HG03521 (cell line): Measurements from ENCODE around the gene NLRP7.
"Not testable (repeated sequence)": the region's sequence is repeated elsewhere in the genome, so short reads cannot be mapped to it uniquely, and the experiment has no call there.

Source experiments
- ATAC-seq: cut with Tn5 transposase; IDR thresholded peaks from one replicate; pipeline ENCODE4 v1.9.1; 2021; ENCODE audit warnings: mild to moderate bottlenecking, moderate library complexity; ENCODE audit not compliant: unreplicated experiment

Gene NLRP7

DNA sequence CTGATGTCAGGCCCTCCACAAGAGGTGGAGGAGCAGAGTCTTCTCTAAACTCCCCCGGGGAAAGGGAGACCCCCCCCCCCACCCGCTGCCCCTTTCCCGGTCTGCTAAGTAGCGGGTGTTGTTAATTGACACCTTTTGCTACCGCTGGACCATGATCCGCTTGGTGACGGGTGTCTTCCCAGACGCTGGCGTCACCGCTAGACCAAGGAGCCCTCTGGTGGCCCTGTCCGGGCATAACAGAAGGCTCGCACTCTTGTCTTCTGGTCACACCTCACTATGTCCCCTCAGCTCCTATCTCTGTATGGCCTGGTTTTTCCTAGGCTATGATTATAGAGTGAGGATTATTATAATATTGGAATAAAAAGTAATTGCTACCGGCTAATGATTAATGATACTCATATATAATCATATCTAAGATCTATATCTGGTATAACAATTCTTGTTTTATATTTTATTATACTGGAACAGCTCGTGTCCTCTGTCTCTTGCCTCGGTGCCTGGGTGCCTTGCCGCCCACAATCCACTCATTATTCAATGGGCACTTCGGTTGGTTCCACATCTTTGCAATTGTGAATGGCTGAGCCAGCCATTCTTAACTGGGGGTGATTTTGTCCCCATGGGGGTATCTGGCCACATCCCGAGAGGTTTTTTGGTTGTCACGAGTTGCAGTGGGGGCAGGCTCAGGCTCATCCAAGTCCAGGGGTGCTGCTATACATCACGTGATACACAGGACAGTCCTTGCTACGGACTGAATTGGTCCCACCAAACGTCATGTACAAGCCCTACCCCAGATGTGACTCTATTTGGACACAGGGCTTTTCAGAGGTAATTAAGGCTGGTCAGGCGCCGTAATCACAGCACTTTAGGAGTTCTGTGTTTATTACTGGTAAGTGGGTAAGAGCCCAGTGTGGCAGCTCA is 27.4 kb downstream of the NLRP7 start:
- not testable (repeated sequence) for ATAC-seq

DNA sequence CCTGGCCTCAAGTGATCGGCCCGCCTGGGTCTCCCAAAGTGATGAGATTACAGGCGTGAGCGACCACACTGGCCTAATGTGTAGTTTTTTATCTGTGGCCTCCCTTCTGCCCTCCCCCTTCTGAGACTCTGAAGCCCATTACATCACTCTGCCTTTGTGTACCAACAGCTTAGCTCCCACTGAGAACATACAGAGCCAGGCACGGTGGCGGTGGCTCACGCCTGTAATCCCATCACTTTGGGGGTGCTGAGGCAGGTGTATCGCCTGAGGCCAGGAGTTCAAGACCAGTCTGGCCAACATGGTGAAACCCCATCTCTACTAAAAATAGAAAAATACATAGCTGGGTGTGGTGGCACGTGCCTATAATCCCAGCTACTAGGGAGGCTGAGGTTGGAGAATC is 28.8 kb downstream of the NLRP7 start:
- no peak for ATAC-seq

DNA sequence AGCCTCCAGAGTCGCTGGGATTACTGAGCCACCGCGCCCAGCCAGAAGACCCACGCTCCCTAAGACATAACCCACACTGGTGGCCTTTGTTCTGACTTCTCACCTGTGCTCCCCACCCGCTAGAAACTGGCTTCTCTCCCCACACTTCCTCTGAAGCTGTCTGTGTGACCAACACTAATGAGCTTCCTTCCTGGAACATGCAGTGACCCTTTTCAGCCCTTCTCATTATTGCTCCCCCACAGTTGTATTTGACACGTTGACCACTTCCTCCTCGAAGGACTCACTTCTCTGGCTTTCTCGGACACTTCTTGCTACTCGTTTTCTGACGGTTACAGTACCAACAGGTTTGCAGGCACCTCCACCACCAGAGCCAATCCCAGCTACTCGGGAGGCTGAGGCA is 30.5 kb downstream of the NLRP7 start:
- no peak for ATAC-seq

DNA sequence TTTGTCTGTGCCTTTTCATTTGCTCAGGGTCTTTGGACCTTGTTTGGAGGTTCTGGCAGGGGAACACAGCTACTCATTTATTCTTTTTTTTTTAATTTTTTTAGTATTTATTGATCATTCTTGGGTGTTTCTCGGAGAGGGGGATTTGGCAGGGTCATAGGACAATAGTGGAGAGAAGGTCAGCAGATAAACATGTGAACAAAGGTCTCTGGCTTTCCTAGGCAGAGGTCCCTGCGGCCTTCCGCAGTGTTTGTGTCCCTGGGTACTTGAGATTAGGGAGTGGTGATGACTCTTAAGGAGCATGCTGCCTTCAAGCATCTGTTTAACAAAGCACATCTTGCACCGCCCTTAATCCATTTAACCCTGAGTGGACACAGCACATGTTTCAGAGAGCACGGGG is 39.4 kb downstream of the NLRP7 start:
- ATAC-seq: not testable (repeated sequence)

DNA sequence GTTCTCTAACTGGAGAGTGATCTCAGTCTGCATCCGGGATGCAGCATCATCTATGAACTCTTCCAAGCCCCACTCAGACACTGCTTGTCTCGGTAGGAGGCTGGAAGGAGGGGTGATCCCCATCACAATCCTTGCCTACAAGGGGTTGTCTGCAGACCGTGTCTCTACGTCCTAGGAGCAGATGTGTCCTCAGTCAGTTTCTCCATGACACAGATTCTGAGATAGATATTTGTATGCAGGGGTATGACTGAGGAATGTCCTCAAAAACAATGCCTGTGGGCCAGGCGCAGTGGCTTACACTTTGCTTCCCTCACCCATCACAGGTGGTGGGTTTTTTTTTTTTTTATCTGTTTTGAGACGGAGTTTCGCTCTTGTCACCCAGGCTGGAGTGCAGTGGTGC is 40.5 kb downstream of the NLRP7 start:
- ATAC-seq: no peak

DNA sequence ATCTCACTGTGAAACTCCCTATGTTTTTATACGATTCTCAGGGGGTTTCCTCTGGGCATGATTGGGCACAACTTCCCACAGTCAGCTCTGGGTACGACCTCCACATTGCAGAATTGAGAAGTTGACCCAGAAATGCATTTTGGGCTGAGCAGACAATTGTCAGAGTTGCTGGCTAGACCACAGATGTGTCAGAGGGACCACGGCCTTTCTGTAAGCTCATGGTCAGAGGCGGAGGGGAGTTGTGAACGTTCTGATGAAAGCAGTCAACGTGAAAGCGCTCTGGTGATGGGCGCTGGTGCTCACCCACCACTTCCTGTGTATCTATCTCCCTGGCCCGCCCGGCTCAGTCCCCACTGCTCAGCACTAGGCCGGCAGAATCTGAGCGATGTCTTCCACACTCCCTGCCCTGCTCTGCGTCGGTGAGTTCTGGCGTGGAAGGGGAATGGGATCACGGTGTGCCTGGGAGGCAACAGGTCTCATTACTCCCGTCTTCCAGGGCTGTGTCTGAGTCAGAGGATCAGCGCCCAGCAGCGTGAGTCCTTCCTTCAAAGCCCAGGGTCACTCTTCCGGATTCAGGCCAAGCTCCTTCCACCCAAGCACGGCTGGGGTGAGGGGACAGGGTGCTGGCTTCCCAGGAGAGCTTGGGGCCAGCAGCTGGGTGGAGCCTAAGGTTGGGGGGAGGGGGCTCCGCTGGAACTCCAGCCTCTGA is 41.4 kb downstream of the NLRP7 start, which contains the start of gene NCR1:
TSS of gene NCR1 (plus strand) at position 346 of the 709 bp plus-strand sequence. CDS start at position 386, 40 bp downstream.
- no peak for ATAC-seq

DNA sequence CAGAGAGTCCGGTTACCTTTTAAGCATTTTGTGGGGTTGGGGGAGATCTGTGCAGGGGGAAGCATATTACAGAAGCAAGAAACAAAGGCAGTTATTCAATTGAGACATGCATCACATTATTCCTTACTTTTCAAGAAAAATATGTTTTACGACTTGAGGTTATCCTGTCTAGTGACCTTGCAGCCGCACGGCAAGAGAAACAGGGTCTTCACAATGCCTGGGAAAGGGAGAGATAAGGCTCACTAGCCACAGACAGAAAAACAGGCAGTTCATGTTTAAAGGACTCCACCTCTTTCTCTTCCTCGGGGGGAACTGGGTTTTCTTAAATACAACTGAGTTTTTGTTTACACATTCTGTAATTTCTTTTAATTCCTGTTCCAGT is 41.9 kb downstream of the NLRP7 start:
- no peak for ATAC-seq

DNA sequence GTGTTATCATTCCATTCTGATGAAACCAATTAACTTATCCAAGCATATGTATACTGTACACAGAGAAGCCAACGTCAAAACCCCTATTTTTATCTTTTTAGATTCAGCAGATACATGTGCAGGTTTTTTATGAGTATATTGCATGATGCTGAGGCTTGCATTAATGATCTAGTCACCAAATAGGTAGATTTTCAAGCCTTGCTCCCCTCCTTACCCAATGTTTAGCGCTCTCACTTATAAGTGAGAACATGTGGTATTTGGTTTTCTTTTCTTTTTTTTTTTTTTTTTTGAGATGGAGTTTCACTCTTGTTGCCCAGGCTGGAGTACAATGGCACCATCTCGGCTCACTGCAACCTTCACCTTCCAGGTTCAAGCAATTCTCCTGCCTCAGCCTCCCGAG is 43.1 kb downstream of the NLRP7 start:
- not testable (repeated sequence) for ATAC-seq

DNA sequence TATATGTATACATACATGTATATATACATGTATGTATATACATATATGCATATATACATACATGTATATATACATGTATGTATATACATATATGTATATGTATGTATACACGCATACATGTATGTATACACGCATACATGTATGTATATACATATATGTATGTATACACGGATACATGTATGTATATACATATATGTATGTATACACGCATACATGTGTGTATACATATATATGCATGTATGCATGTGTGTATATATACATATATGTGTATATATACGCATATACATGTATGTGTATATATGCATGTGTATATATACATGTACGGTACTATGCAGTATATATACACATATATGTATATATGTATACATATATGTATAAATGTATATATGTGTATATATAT is 44.0 kb downstream of the NLRP7 start:
- no peak for ATAC-seq

DNA sequence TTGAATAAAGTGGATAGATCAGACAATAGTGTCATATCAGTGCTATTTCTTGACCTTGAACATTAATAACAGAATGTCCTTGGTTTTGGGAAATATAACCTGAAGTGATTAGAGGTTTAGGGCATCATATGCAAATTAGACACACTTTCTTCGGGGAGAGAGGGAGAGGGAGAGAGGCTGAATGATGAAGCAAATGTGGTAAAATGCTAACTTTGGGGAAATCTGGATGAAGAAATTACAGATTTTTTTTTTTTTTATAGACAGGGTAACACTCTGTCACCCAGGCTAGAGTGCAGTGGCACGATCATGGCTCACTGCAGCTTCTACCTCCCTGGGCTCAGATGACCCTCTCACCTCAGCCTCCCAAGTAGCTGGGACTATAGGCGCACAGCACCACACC is 45.3 kb downstream of the NLRP7 start:
- no peak for ATAC-seq

DNA sequence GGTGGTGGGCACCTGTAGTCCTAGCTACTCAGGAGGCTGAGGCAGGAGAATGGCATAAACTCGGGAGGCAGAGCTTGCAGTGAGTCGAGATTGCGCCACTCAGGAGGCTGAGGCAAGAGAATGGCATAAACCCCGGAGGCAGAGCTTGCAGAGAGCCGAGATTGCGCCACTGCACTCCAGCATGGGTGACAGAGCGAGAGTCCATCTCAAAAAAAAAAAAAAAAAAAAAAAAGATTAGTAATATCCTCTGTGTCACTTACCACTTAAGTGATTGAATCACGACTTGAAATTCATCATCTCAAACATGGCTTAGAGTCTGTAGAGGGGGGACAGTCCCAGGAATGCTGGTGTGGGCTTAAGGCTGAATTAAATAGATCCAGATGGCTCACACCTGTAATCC is 46.2 kb downstream of the NLRP7 start:
- not testable (repeated sequence) for ATAC-seq

DNA sequence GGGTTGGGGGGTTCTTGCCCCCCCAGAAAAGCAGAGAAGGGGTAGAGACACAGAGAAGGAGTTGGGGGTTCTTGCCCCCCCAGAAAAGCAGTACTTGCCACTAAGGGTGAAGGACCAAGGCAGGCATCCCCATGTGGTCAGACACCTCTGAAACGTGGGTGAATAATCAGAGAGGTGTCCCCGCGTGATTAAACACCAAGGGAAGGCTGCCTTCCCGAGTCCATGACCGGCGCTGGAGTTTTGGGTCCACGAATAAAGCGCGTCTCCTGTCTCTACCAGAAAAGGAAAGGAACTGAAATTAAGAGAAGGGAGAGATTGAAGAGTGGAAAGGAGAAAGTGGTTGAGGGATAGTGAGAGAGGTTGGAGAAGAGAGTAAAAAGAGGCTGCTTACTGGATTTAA is 47.7 kb downstream of the NLRP7 start:
- ATAC-seq: not testable (repeated sequence)

DNA sequence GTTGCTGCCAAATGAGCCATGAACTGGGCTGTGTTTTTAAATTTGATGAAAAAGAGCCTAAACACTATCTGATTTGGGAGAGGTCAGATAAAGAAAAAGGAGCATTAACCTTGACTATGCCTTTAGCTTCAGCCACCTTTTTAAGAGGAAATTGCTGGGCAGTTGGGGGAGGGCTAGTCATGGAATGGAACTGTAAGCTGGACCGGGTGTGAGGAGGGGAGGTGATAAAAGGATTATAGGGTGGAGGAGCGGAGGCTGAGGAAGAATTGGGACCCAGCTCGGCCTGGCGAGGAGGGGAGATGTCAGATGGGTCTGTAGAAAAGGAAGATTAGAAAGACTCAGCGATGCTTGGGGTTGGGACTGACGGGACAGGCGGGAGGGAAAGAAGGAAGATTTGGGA is 48.6 kb downstream of the NLRP7 start:
- ATAC-seq: not testable (repeated sequence)

DNA sequence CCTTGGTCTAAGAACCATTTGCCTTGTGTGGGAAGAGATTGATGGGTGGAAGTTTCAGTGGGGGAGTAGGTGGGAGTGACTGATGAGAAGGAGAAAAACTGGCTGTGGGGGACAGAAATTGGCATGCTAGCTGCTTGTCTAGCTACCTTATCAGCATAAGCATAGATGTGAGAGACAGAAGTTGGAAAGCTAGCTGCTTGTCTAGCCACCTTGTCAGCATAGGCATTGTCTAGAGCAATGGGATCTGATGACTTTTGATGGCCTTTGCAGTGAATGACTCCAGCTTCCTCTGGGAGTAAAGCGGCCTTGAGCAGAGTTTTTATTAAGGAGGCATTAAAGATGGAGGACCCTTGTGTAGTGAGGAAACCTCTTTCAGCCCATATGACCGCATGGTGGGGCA is 51.3 kb downstream of the NLRP7 start:
- ATAC-seq: no peak

DNA sequence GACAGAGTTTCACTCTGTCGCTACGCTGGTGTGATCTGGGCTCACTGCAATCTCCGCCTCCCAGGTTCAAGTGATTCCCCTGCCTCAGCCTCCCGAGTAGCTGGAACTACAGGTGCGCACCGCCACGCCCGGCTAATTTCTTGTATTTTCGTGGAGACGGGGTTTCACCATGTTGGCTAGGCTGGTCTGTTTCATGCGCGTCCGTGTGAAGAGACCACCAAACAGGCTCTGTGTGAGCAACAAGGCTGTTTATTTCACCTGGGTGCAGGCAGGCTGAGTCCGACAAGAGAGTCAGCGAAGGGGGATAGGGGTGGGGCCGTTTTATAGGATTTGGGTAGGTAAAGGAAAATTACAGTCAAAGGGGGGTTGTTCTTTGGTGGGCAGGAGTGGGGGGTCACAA is 53.2 kb downstream of the NLRP7 start:
- ATAC-seq: not testable (repeated sequence)

DNA sequence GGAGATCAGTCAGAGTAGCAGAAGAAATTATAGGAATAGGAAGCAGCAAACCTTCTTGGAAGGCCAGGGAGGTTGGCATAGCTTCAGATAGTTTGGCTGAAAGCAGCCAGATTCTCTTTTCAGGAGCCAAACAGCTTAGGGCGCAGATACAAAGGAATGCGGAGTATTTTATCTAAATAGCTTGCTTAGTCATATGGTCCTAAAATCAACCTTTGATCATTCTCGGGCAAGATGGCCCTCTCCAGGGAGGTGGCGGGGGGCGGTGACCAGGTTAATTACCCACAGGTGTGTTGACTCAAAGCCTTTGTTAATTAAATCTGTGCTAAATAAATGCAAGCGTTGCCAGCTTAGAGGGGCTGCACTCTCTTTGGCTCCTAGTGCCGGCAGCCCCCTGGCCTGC is 53.9 kb downstream of the NLRP7 start:
- no peak for ATAC-seq

DNA sequence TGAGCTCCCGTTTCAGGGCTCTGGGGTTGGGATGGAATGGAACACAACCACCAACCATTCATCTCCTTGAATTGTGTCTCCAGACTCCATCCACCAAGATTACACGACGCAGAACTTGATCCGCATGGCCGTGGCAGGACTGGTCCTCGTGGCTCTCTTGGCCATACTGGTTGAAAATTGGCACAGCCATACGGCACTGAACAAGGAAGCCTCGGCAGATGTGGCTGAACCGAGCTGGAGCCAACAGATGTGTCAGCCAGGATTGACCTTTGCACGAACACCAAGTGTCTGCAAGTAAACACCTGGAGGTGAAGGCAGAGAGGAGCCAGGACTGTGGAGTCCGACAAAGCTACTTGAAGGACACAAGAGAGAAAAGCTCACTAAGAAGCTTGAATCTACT is 57.8 kb downstream of the NLRP7 start:
- no peak for ATAC-seq

DNA sequence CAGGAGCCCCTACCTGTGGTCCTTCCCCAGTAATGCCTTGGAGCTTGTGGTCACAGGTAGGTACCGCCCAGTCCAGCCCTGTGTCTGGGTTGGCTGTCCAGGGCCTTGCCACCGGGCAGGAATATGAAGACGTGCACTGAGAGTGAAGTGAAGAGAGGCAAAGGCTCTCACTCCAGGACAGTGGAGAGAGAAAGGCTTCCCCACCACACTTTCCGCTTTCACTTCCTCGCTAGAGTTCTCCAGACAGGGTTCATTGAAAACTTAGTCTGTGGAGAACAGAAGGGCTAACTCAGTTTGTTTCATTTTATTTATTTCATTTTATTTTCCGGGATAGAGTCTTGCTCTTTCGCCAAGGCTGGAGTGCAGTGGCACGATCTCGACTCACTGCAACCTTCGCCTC is 59.1 kb downstream of the NLRP7 start:
- no peak for ATAC-seq

DNA sequence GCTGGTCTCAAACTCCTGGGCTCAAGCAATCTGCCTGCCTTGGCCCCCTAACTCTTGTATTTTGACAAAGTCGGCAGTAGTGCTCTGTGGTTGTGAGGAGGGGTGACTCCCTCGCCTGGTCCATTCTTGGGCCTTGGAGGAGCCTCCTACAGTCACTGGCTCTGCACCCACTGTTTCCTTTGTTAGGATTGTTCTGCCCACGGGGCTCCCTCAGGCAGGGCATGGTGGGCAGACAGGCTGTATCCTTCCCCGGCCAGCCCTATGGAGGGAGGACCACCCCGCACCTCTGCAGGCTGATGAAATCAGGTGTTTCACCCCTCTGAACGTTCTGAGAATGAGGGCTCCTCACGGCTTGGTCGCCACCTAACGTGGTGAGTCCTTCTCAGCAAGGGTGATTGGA is 64.1 kb downstream of the NLRP7 start:
- ATAC-seq: no peak

DNA sequence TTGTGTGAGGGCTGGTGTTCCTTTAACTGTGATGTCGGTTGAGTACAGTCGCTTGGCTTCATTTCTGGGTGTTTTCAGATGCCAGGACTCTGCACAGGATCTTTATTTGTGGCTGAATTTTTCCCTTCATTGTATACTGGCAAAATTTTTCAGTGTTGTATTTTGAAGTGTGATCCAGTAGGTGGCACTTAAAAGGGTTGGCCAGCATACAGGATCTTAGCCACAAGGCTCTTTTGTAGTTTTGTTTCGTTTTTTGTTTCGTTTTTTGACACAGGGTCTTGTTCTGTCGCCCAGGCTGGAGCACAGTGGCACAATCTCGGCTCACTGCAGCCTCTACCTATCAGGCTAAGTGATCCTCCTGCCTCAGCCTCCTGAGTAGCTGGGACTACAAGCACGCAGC is 64.6 kb downstream of the NLRP7 start:
- no peak for ATAC-seq

DNA sequence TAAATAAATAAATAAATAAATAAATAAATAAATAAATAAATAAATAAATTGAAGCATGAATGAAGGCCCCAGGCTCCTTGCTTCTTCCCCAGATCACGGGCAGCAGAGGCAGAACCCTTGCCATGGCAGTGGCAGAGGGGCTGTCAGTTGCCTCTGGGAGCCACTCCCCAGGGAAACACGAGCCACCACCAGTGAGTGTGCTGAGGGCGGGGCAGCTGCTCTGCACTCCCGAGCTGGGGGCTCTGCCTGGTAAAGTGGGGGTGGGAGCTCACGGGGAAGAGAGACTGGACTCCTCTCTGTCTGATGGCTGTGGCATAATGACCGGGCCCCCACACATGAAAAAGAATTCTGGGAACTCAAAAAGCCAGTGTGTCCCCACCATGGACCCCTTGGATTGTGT is 65.4 kb downstream of the NLRP7 start:
- no peak for ATAC-seq

DNA sequence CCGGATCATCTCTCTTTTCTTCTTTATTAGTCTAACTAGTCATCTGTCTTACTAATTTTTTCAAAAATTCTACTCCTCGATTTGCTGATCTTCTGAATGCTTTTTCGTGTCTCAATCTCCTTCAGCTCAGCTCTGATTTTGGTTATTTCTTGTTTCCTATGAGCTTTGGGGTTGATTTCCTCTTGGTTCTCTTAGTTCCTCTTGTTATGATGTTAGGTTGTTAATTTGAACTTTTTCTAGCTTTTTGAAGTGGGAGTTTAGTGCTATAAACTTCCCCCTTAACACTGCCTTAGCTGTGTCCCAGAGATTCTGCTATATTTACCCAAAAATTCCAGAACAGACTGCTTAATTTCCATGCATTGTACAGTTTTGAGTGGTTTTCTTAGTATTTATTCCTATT is 69.9 kb downstream of the NLRP7 start:
- no peak for ATAC-seq
